ENCODE measurements around the gene COG5. TPM values are rescaled to one million over a fixed set of nuclear protein-coding genes. Genes with fewer than 3 reads are reported as not detected.

The COG5 gene
- total RNA-seq, 1 donor from 2014 or later: 40.8 TPM

- peaks cover 11% of the 10 kb centered on the region for H3K4me1 ChIP-seq
- H3K4me3 ChIP-seq: no peak overlapping the region
- H3K9me3 ChIP-seq (replicated peaks): no peaks in the 10 kb centered on the region
- DNase-seq: no peak
- H3K36me3 ChIP-seq: peaks cover 4% of the 10 kb centered on the region
- no peaks in the 10 kb centered on the region for H3K27me3 ChIP-seq (ENCODE audit: low read depth)
- TF ChIP-seq CTCF (IDR thresholded peaks at IDR 0.05; ENCODE audit: borderline replicate concordance): no peak
- intact Hi-C loops (cut with micrococcal nuclease): no loop called here
- no peak overlapping the region for H3K27ac ChIP-seq (replicated peaks)
Measured at GRCh38 chr7:107373354-107373753, 190.4 kb downstream of the COG5 start.

- no peak for DNase-seq
- Histone ChIP-seq H3K36me3 (peaks cover 7% of the 10 kb centered on the region), H3K9me3 (replicated peaks) (no peaks in the 10 kb centered on the region), H3K4me1 (peaks cover 11% of the 10 kb centered on the region), H3K27me3 (ENCODE audit: low read depth) (no peaks in the 10 kb centered on the region), H3K27ac (replicated peaks) (peak overlapping the region; percentile 17), H3K4me3 (no peak overlapping the region)
- intact Hi-C loops (cut with micrococcal nuclease): no loop called here
- TF ChIP-seq CTCF (IDR thresholded peaks at IDR 0.05; ENCODE audit: borderline replicate concordance): no peak
Measured at GRCh38 chr7:107372298-107372697, 191.4 kb downstream of the COG5 start.

GRCh38 chr7:107370816-107371215, 192.9 kb downstream of the COG5 start:
- Histone ChIP-seq H3K4me1 (peaks cover 11% of the 10 kb centered on the region), H3K4me3 (no peak overlapping the region), H3K36me3 (peaks cover 9% of the 10 kb centered on the region), H3K27me3 (ENCODE audit: low read depth) (no peaks in the 10 kb centered on the region), H3K27ac (replicated peaks) (no peak overlapping the region), H3K9me3 (replicated peaks) (no peaks in the 10 kb centered on the region)
- no peak for DNase-seq
- TF ChIP-seq CTCF (IDR thresholded peaks at IDR 0.05; ENCODE audit: borderline replicate concordance): no peak
- intact Hi-C loops (cut with micrococcal nuclease): no loop called here

GRCh38 chr7:107364787-107365186, 198.9 kb downstream of the COG5 start:
- no peak for DNase-seq
- Histone ChIP-seq H3K27me3 (ENCODE audit: low read depth) (no peaks in the 10 kb centered on the region), H3K9me3 (replicated peaks) (peaks cover 9% of the 10 kb centered on the region), H3K4me3 (no peak overlapping the region), H3K4me1 (no peaks in the 10 kb centered on the region), H3K36me3 (peaks cover 36% of the 10 kb centered on the region), H3K27ac (replicated peaks) (no peak overlapping the region)
- TF ChIP-seq CTCF (IDR thresholded peaks at IDR 0.05; ENCODE audit: borderline replicate concordance): no peak
- intact Hi-C loops (cut with micrococcal nuclease): no loop called here

GRCh38 chr7:107359520-107360316, 204.0 kb downstream of the COG5 start:
- Histone ChIP-seq H3K4me1 (no peaks in the 10 kb centered on the region), H3K36me3 (peaks cover 46% of the 10 kb centered on the region), H3K27ac (replicated peaks) (no peak overlapping the region), H3K9me3 (replicated peaks) (peaks cover 12% of the 10 kb centered on the region), H3K4me3 (no peak overlapping the region), H3K27me3 (ENCODE audit: low read depth) (no peaks in the 10 kb centered on the region)
- no peak for TF ChIP-seq CTCF (IDR thresholded peaks at IDR 0.05; ENCODE audit: borderline replicate concordance)
- intact Hi-C loops (cut with micrococcal nuclease): no loop called here
- no peak for DNase-seq
